Esophagus mucosa (tissue), 1 donor: ENCODE data around the gene DTD1. TPM values are rescaled to one million over a fixed set of nuclear protein-coding genes. Genes with fewer than 3 reads are reported as not detected.

Experiments
- ATAC-seq: fragments of 200-7000 bp; cut with Tn5 transposase; one replicate; pipeline ENCODE4 v1.9.1; 2020
- total RNA-seq: library from RNA; stranded (reverse); gene quantifications from one replicate; pipeline ENCODE4 v1.2.4, GENCODE V29; 2023
- donor health status: DM: yes; HTN: yes; CAD: no.

The DTD1 gene
- total RNA-seq, 1 donor from 2014 or later = 36.1 TPM

DNA sequence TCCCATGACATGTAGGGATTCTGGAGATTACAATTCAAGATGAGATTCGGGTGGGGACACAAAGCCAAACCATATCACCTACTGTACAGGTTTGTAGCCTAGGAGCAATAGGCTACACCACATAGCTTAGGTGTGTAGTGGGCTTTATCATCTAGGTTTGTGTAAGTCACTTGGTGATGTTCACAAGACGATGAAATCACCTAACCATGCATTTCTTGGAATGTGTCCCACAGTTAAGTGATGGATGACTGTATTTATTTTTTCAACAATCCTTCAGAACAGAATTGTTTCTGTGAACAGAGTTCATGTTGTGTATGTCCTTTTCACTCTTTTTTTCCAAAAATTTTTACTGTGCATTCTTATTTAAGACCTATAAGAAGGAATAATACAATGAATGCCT lies 76.1 kb downstream of the DTD1 start:
- no peak for ATAC-seq

DNA sequence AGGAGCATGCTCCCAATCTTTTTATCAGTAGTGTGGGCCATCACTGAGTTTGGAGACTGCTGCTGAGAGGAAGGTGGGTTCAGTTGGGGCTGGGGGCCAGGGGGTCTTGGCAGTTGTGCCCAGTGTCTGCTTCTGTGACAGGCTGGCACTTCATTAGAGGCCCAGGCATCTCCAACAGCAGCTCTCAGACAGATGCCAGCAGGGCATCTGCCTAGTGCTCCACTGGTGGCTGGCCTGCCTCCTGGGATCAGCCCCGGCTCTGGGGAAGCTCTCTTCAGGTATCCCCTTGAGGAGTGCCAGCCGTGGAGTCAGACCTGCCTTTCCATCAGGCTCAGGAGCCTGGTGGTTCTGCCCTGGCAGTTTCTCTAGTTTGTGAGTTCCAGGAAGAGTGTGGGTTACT lies 77.3 kb downstream of the DTD1 start:
- ATAC-seq = no peak

DNA sequence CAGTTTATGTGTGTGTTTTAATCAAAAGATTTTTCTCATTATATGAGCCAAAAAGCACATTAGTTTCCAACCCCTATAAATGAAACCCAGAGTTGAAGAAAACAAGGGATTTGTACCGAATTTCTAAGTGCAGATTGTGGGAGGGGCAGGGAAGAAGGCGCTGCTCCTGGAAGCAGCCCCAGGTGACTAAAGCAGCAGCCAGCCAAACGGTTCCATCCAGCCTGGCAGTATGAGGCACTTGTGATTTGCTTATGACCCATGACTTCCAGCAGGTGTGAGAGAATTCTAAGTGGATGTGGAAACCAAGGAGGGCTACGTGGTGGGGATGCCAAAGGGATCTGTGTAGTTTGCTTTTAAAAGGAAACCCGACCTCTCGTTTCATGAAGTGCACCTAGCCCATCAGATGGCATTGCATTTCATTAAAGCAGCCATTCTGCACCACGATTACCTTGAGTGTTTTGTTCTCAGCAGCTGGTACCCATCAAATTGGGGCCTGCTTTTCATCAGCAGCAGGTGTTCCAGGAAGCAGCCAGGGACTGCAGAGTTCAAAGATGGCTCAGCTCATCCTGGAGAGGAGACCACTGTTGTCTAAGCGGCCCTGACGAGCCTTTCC lies 79.1 kb downstream of the DTD1 start:
- peak; percentile 38 for ATAC-seq

DNA sequence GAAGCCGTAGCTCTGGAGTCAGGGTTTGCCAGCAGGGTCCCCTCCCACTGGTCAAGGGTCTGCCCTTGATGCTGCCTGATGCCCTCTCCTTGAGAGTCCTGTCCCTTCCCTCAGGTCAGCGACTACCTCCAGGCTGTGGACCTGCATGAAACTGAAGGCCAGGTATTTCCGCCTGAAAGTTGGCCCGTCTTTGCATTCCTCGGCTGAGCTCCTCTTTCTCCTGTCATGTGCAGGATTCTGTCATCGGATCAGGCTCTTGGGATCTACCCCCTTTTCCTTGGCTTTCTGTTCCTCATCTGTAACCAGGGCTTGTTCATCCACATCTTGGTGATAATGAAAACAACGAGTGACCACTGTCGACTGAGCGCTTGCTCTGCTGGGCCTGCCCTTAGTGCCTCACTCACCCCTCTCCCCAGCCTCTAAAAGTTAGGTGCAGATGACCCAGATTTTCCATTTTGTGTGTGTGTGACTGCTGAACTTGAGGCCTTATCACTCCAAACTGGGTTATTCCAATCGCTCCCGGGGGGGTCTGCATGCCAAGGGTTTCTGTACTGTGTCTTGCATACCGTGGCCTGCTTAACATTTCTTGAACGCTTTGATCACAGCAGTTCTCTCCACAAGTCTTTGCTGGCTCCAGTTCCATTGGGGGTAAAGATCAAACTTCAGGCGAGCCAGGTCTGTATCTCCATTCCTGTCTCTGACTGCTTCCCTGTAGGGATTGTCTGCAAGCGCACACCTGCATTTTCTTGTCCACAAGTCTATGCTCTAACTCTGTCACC lies 81.6 kb downstream of the DTD1 start:
- ATAC-seq = no peak

DNA sequence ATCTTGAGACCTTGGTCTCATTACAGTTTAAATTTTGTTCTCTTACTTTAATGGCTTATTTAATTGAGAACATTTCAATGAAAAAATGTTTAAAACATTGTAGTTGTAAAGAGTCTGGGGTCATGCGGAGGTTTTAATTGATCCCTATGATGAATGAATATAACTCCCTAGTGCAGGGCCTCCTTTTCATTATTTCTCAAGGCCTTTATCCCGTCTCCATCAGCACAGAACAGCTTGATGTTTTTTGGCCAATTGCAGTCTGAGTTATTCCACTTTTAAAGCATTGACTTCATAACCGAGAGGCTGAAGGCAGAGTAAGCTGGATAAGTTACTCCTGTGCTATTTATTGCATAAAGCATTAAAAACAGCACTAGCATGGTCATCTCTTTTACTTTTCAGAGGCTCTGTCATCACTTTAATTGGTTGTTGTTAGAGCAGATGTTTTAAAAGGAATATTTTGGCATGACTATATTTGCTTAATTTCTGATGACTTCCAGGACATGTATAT lies 83.4 kb downstream of the DTD1 start:
- ATAC-seq = no peak

DNA sequence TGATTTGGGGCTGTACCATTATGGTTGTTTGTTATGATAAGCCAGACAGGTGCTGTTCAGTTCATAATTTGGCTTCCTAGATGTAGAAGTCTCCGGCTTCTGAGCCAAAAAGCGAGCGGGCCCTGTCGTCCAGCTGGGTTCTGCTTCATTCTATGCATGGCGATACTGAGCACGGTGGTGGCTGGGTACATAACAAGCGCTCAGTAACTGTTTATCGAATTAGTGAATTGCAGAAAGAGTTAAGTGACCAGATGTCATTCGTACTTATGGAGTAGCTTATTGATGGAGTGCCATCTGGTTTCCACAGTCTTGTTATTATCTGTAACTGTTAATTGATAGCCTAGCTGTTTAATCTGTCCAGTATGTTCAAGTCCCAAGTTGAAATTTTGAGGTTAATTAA lies 85.0 kb downstream of the DTD1 start:
- no peak for ATAC-seq

DNA sequence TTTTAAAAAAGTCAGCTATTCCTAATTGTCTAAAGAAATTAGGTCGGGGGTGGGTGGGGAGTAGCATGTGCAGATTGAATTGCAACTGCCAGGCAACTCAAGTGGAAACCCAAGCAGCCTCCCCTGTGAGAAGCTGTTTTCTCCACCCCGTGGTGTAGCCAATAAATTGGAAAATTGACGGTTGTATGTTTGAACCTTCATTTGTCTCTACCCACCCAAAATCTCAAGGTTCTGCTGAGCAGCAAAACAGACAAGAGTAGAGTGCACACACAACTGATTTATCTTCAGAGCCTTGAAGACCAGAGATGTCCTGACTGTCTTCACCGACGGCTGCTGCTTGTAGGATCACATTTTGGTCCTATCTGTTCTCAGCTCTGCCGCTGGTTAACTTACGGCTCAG lies 88.5 kb downstream of the DTD1 start:
- no peak for ATAC-seq

DNA sequence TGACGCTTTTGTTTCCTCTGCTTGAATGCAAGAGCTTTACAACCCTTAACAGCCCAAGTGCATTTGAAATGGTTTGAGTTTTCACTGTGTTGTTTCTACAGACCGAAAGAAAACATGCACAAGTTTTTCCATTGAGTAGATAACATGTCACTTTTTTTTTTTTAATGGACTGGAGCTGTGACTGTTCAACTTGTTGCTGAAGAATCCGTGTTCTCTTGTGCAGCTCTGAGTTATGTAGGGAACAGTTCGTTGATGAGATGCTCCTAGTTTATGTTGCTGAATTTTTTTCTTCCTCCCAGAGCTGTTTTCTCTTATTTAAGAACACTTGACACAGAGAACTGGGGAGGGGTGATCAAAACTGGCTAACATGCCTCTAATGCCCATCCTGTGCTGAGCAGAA lies 89.3 kb downstream of the DTD1 start:
- no peak for ATAC-seq

DNA sequence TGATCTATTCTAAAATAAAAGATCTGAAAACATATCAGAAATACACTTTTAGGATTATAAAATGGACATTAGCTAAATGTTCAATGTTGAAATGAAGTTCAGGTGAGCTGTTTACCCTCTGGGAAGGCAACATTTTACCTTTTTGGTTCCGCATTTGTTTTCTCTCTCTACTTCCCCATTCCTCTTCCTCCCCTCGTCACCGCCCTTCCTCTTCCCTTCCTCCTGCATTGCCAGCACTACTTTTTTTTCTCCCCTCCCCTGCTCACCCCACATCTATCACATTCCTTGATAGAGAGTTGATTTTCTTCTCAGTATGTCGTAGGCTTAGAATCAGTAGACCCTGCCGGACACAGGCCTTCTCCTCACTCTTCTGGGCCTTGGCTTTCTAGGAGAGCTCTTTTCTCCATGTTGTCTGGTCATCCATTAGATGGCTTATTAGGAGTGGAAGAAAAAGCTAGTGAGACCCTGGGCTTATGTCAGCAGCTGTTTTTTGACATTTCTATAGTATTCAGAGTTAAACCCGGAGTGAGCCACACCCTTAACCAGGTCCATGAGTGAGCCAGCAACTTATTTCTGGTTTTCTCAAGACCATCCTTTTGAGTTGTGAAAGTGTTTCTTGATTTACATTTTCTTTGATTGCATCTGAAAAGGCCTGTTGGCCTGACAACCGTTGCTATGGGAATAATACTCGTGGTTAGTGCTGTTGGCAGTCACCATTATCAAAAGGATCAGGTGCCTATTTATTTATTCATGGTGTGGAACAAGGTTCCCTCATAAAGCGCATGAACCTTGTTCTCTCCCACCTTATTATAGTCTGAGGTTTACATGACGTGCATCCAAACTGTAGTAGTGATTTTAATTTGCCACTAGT lies 90.9 kb downstream of the DTD1 start:
- no peak for ATAC-seq

DNA sequence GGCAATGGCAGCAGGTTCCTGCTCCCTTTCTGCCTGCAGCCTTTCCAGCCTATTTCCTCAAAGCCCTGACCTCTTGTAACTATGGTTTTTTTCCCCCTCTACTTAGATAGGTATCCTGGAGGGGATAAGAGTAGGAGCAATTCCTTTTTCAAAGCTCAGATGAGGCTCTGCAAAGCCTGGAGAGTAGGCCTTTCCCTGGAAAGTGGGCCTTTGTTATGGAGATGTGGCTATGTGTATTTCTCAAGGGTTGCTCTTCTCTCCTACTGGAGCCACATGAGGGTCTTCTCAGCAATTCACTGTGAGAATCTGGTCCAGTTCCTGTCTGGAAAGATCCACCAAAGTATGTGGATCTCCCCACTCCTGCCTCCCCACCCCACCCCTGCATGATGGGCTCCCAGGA lies 96.0 kb downstream of the DTD1 start:
- ATAC-seq = no peak

DNA sequence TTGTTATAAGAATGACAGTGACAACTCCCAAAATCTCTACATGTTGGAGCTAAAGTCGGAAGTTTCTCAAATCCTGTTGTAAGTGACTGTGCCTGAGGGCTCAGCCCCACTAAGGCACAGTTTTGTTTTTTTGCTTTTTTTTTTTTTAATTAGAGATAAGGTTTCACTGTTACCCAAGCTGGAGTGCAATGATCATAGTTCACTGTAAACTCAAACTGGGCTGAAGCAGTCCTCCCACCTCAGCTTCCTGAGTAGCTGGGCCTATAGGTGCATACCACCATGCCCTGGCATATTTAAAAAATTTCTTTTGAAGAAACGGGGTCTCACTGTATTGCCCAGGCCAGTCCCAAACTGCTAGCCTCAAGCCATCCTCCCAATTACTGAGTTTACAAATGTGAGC lies 96.9 kb downstream of the DTD1 start:
- ATAC-seq = no peak

DNA sequence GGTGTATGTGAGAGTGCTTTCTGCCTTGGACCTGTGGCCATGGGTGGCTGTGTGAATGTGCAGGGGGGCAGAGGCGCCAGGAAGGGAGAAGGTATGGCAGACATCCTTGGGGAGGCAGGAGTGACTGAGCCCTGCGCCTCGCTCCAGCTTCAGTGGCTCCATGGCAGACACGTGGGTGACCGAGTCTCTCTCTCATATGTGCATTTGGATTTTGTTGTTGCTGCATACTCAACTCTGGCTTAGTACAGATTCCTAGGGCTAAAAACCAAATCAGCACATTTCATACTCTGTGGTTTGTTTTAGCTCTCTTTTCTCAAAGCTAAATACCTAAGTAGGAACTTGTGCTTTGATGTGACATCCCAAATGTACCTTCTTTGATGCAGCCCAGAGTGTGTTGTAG lies 97.6 kb downstream of the DTD1 start:
- ATAC-seq = no peak

DNA sequence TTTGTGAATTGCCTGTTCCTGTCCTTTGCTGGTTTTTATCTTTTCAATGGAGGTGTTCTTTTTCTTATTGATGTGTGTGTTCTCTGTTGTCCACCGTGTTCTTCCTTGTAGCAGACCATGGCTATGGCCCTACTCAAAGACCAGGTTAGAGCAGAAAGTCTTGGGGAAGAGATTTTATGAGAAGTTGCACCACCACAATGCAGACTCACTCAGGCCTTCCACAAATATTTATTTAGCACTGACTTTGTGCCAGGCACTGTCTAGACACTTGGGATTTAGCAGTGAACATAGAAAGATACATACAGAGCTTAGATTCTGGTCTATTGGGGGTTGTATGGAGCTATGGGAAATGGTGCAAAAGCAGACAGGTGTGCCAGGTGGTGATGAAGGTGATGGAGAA lies 98.8 kb downstream of the DTD1 start:
- no peak for ATAC-seq

DNA sequence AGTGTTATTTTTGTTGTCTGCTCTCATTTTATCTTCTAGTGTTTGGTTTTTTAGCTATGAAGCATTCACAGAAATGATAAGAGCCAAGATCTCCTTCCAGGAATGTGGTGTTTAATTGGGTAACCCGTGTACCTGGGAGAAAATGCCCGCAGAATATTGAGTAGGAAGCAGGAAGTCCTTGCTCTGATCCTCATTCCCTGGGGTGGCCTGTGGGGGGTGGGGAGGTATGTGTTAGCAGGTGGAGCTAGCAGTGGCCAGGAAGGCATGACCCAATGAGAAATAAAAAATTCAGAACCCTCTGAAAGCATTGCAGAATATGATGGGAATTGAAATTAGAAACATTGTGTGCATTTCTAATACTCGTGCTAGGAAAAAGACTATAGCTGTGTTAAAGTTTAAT lies 100.8 kb downstream of the DTD1 start:
- no peak for ATAC-seq

DNA sequence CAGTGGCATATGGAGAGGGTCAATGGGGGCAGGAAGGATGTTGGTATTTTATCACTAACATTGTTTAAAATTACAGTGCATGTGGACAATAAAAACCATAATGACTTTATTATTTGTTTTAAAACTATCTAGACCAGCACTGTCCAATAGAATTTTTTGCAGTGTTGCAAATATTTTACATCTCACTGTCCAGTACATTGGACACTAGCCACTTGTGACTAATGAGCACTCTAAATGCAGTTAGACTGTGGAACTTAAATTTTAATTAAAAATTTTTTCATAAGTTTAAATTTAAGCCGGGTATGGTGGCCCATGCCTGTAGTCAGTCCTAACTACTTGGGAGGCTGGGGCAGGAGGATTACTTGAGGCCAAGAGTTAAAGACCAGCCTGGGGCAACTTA lies 101.7 kb downstream of the DTD1 start:
- ATAC-seq = no peak

DNA sequence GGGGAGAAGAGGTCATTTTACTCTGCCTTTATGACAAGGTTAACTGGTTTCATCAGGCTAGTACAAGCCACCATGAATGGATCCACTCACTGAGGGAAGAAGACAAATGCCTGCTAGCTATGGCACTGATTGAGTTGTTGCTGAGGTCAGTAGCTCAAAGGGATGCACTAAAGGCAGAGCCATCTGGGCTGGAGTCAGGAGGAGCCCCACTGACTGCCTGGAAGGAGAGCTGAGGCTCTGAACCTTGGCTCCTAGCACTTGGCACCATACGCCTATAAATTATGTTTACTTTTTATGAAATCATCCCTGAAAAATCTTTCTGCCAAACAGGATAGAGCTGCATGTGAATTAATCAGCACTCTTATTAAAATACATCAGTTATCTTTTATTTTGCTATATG lies 104.6 kb downstream of the DTD1 start:
- ATAC-seq = no peak

DNA sequence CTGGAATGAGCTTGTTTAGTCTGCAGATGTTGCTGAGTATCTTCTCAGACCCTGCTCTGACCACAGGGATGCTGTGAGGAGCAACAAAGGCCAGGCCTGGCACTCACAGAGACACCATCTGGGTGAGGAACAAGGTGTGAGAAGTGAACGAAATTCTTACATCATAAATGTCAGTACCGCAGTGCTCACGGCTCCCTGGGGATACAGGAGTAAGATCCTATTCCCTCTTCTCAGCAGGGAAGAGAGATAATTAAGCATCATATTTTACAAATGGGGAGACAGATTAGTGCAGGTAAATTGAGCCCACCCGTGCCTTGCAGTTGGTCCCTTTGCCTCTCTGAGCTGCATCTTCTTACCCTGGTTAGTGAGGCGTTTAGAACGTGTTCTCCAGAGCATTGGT lies 106.2 kb downstream of the DTD1 start:
- ATAC-seq = no peak

DNA sequence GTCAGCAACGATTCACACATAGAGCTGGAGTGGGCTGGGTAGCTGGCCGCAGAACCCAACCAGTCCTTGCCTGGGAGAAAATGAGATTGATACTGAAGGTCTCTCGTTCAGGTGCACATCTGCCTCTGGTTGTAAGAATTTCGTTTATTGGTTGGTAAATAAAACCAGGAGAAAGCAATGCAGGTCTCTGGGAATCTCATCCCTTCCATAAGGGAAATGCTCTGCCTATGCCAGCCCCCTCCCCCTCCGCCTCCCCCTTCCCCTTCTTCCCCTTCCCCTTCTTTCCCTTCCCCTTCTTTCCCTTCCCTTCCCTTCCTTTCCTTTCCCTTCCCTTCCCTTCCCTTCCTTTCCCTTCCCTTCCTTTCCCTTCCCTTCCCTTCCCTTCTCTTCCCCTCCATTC lies 107.3 kb downstream of the DTD1 start:
- ATAC-seq = no peak

DNA sequence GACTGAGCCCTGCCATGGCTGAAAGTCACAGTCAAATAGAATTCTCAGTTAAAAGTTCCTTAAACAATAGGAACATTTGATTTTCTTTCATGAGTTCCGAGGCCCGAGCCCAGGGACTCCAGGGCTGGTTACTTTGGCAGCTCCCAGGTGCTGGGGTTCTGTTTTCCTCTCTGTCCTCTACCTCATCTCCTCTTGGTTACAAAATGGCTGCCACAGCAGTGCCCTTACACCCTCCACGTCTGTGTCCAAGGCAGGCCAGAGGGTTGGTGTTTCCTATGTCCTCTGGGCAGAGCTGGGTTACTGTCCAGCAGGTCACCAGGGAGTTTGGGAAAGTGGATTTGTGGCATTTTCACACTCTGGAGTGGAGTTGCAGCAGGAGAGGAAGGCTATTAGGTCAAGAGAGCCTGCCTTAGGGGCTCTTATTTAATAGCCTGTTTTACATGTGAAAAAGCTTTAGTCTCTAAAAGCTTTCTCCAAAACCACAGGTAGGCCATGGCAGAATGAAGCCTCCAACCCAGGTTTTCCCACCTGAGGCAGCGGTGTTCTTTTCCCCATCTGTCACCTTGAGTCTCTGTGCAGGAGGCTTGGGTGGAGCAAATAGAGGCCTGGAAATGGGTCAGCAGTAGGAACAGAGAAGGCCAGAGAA lies 111.0 kb downstream of the DTD1 start:
- no peak for ATAC-seq

DNA sequence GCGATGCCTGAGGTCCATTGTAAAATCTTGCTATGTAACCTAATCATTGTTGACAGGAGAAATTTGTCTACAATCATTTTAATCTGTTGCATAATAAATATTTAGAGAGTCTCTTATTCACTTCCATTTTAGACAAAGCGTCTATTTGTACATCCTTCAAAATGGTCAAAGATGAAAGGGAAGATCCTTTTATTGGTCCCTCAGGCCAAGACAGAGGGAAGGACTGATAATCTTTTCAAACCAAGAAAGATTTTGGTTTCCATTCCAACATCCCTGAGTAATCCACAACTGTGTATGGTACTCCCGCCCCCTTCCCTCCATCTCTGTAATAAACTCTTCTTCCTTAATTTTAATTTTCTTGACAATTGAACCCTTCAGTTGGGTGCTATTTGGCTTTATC lies 114.1 kb downstream of the DTD1 start:
- ATAC-seq = no peak

DNA sequence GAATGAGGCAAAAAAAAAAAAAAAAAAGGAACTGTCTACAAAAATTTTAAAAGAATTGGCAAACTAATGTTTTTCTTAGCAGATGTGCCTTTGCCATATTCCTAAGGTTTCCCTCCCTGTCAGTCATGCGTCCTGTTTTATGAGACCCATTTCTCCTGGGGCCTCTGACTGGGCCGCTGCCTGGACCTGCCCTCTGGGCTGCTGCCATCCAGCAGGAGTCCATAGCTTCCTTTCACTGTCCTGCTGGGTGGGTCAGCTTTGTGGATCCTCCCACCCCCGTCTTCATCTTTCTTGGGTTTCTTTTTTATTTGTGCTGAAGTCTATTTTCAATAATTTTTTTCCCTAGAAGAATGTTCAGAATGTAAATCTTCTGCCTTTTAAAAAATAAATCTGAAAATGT lies 114.9 kb downstream of the DTD1 start:
- ATAC-seq = no peak

DNA sequence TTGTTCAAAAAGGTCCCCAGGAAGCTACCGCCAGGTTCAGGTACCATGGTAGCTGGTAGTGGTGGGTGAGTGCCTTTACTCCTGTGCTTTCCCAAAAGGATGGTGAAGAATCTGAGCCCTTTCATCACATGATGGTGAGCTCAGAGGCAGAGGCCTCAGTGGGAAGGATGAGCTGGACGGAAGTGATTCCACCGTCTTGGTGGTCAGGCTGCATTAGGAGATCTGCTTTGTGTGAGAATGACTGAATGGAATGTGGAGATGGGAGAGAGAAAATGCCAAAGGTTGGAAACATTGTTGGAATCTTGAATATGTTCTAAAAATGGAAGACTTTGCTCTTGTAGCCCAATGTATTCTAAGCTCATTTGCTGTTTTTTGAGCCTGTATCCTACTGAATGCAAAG lies 117.6 kb downstream of the DTD1 start:
- no peak for ATAC-seq

DNA sequence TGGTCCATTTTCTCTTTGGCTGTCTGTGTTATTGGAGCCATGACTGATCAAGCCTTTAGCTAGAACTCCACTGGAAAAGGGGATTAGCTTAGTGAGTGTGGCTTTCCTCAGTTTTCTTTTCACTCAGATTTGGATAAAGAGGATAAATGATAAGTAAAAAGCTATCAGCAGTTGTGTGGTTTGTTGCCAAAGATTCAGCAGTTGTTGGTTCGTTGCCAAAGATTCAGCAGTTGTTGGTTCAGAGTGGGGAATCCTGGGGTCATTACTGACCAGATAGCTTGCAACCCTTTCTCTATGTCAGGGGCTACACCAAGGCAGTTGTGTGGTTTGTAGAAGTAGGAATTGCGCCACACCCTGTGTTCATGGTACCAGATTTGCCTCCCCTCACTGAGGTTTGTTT lies 118.1 kb downstream of the DTD1 start:
- no peak for ATAC-seq
